Measurements from ENCODE around the gene AIFM3.
"Not testable (repeated sequence)": the region's sequence is repeated elsewhere in the genome, so short reads cannot be mapped to it uniquely, and the experiment has no call there.

AIFM3 gene

GRCh38 chr22:20992456-20993303, 25.6 kb downstream of the AIFM3 start:
- DNase-seq: no peak

DNA sequence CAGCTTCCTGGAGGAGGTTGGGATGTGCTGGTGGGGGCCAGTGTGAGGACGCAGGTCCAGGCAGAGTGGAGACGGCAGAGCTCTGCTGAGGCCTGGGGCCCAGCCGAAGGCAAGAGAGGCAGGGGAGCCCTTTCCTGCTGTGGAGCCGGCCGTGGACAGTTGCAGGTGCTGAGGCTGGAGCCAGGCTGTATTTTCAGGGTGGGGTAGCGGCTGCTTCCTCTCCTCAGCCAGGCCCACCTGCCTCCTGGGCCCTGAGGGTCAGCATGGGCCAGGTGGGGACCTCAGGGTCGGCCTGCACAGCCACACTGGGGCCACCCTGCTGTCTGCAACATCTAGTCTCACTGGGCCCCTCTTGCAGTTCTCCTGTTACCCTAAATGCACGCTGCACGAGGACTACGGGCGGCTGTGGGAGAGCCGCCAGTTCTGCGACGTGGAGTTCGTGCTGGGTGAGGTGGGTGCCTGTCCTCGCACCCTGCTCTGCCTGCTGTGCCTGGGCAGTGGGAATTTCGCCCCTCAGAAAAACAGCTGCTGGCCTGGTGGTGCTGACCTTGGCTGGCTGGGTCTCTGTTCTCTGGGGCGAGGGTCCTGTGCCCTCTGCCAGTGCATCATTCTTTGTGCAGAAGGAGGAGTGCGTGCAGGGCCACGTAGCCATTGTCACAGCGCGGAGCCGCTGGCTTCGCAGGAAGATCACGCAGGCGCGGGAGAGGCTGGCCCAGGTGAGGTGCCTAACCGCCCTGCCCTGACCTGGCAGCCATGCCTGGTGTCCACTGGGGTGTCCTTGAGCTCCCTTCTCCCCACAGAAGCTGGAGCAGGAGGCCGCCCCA, 26.5 kb downstream of the AIFM3 start:
- no peak for DNase-seq

- DNase-seq: no peak
These were observed 27.3 kb downstream of the AIFM3 start for GRCh38 chr22:20994128-20994901.

DNA sequence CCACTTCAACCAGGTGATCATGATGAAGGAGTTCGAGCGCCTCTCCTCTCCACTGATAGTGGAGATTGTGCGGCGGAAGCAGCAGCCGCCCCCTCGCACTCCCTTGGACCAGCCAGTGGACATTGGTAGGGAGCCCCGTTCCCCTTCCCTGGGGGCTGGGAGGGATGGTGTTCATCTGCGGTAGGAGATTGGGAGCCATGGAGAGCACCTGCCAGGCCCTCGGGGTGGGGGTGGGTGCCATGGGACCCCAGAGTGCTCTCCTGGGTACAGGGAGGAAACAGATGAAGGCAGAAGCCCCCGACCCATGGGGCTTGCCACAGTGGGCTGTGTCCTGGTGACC, 27.8 kb downstream of the AIFM3 start:
- no peak for DNase-seq

DNA sequence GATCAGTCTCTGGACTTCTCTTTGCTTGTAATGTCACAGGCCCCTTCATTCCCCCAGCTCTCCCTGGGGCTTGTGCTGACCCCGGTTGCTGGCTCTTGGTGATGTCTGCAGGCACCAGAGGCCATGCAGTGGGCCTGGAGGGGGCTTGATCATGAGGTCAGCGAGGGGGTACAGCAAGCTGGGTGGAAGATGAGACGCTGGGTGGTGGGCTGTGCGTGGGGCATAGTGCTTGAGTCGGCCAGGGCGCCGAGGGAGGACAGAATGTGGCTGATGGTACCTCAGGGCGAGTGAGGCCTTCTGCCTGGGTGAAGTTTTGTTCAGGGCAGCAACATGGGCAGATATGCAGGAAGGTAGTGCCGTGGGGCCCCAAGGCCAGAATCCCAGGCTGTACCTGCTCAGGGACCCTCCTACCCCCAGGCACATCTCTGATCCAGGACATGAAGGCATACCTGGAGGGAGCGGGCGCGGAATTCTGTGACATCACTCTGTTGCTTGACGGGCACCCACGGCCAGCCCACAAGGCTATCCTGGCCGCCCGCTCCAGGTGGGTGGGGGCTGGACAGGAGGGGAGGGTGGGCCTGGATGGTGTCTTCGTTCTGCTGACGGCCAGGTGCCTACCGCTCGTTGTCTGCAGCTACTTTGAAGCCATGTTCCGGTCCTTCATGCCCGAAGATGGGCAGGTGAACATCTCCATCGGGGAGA, 28.4 kb downstream of the AIFM3 start:
- no peak for DNase-seq

- no peak for DNase-seq
These were observed 29.0 kb downstream of the AIFM3 start for GRCh38 chr22:20996031-20996410.

DNA sequence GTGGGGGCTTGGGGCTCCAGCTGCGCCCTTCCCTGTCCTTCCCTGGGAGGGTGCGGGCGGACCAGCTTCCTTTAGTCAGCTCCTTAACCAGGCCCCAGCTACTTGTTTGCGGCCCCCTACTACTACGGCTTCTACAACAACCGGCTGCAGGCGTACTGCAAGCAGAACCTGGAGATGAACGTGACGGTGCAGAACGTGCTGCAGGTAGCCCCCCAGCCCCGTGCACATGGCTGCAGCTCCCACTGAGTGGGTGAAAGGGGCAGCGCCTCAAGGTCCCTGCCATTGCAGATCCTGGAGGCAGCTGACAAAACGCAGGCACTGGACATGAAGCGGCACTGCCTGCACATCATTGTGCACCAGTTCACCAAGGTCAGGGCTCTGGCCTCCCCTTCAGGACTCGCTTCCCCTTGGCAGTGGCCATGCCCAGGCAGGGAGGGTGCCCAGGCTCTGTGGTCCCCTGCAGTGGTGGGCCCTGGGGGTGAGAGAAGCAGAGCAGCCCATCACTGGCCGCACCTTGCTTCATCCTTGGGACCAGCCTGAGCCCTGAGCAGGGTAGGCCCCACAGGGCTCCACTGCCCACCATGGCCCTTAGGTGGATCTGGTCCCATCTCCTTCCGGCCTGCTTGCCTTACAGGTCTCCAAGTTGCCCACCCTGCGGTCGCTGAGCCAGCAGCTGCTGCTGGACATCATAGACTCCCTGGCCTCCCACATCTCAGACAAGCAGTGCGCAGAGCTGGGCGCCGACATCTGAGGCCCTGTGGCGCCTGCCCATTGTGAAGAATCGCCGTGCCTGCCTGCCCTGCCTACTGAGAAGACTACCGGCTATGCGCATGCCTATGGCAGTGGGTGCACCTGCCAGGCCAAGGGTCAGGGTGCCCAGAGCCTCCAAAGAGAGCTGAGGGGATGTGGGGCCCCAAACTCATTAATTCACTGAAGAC, 29.8 kb downstream of the AIFM3 start:
- no peak for DNase-seq

DNA sequence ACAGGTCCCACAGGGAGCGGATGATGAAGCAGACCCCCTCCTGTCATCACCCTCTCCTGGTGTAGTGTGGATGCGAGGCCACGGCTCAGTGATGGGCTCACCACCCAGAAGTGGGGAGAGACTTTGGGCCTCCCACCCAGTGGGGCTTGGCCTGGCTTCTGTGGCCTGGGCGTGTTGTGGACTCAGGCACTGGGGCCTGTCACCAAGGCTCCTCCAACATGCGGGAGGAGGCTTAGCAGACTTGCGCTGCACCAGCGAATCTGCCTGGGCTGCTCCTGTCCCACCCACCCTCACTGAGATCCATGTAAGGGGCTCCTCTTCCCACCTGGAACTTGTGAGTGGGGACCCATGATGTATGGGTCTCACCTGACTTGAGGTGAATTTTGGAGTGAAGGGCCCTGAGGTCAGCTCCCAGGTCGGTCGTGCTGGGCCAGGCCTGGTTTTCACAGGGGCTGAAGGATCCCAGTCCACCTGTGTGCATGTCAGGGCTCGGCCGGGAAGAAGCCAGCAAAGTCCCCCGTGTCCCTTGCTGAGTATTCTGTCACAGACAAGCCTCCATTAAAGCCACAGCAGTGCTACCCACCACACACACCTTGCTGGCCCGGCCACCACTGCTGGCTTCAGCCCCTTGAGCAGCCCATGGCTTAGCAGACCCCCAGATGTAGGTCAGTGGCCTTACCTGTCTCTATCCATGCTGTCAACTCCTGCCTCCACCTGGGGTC, 30.6 kb downstream of the AIFM3 start:
- DNase-seq: no peak

DNA sequence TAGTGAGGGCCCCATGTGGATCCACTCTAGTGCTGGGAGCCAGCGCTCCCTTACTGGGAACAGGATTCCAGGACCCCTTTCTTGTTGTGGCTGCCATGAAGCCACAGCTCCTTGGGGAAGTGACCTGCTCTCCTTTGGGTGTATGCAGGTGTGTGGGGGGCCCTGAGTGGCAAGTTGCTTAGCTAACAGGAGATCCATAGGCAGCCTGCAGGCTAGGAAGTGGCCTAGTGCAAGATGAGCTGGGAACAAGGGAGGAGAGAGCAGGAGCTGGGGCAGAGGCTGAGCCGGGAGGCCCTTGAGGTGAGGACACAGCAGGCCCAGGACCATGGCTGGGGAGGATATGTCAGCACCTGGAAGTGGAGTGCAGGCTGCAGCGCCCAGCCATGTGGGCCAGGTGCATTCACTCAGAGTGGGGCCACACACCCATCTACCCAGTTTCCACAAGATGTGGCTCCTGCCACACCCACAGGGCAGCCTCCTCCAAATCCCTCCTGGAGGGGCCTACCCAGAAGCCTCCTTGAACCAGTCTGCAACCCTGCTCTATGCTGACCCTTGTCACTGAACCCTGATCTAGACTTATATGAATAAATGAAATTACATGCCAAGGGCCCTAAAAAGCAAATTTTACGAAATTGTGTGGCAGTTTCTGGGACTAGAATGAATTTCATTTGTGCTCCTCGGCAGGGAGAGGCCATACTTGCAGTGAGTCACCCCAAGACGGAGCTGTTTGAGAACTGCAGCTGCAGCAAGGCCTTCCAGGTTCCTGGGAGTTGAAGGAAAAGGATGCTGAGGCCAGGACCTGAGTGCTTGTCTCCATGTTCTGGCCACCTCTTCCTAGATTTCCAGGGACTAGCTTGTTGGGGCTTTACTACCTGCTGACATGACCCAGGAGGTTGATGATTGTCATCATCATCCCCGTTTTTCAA, 31.6 kb downstream of the AIFM3 start:
- no peak for DNase-seq

GRCh38 chr22:20999350-21000206, 32.5 kb downstream of the AIFM3 start:
- DNase-seq: no peak

- no peak for DNase-seq
These were observed 33.3 kb downstream of the AIFM3 start for GRCh38 chr22:21000207-21000986.

GRCh38 chr22:21000987-21001600, 34.0 kb downstream of the AIFM3 start:
- no peak for DNase-seq

GRCh38 chr22:21001601-21002325, 34.7 kb downstream of the AIFM3 start, which contains the start of gene THAP7:
TSS of gene THAP7 (minus strand) at chr22:21002118. CDS start at chr22:21001911, 207 bp downstream.
- DNase-seq: peak; percentile 91

DNA sequence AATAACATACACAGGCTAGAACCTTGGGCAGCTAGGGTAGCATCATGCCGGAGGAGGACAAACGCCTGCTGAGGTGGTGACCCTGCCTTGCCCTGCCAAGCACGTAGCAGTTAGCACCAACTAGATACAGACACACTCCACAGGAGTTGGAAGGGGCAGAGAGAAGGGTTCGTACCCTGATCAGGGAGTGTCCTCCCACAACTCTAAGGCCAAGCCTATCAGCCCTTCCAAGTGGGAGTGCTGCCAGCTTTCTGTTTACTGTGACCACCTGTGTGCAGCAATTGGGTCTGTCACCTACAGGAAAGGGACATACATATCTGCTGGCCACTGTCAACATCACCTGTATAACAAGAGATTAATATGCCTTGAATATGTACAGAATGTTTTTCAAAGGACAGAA, 36.7 kb downstream of the AIFM3 start:
- DNase-seq: peak; percentile 10

GRCh38 chr22:21009208-21009607, 42.2 kb downstream of the AIFM3 start:
- DNase-seq: not testable (repeated sequence)

GRCh38 chr22:21009638-21010425, 42.8 kb downstream of the AIFM3 start:
- DNase-seq: no peak

Data from NCI-H345 (cell line).